GM20000 (cell line): Measurements from ENCODE around the gene ARHGAP22.

Source experiments
- DNase-seq: peaks from one replicate; pipeline ENCODE4 v3.0.0; 2012; ENCODE audit warnings: low spot score
- CTCF ChIP-seq: IDR thresholded peaks from 2 replicates; pipeline ENCODE4 v1.5.1; 2012; ENCODE audit warnings: mild to moderate bottlenecking, control low read depth; ENCODE audit errors: extremely low read depth, missing control alignments

ARHGAP22 gene

GRCh38 chr10:48400850-48401220 lies 204.0 kb downstream of the ARHGAP22 start:
- no peak for TF ChIP-seq CTCF
- DNase-seq: no peak

GRCh38 chr10:48400129-48400849 lies 204.6 kb downstream of the ARHGAP22 start:
- no peak for DNase-seq
- TF ChIP-seq CTCF: no peak

- no peak for TF ChIP-seq CTCF
- no peak for DNase-seq
These were observed 205.3 kb downstream of the ARHGAP22 start for GRCh38 chr10:48399551-48399950.

GRCh38 chr10:48399056-48399541 lies 205.8 kb downstream of the ARHGAP22 start:
- DNase-seq: no peak
- no peak for TF ChIP-seq CTCF

GRCh38 chr10:48398261-48398660 lies 206.6 kb downstream of the ARHGAP22 start:
- no peak for DNase-seq
- no peak for TF ChIP-seq CTCF
